SH-SY5Y (cell line): ENCODE measurements around the gene FDCSP.

Experiments
- GATA2 ChIP-seq: IDR thresholded peaks from 2 replicates; pipeline ENCODE4 v1.6.1; 2011; ENCODE audit warnings: mild to moderate bottlenecking, low read depth, low read length
- GATA3 ChIP-seq: IDR thresholded peaks from 2 replicates; pipeline ENCODE4 v1.6.1; 2011; ENCODE audit warnings: low read depth, mild to moderate bottlenecking, low read length, moderate library complexity

DNA sequence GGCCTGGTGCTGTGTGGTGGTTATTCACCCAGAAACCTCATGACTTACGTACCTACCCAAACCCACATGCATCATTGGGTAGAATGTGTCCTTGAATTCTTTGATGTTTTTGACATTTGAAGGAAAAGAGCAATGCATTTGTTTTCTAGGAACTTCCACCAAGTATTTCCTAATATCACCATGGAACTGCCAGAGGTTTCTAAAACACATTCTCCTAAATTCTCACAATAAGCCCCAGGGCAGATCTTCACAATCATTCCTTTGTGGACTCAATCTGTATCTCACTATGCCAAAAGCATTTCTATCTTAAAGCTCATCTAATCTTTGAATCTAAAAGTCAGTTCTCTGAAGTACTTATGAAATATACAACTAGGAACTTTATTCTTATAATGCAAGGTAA lies 38.7 kb upstream of the FDCSP start:
- TF ChIP-seq GATA2 (no peak), GATA3 (no peak)
